Hematopoietic multipotent progenitor cell treated with erythropoietin and hydrocortisone succinate and interleukin-3 and kit ligand, for 8 days (in vitro differentiated cells): ENCODE measurements around the gene SPAG9.

Experiments used
- DNase-seq: peaks from one replicate; pipeline ENCODE4 v3.0.0-alpha.2; 2015

Gene SPAG9

GRCh38 chr17:50977487-50978159, 143.0 kb downstream of the SPAG9 start:
- DNase-seq: no peak

GRCh38 chr17:50976951-50977472, 143.7 kb downstream of the SPAG9 start:
- DNase-seq: peak; percentile 43

GRCh38 chr17:50973557-50974494, 146.8 kb downstream of the SPAG9 start:
- no peak for DNase-seq

- DNase-seq: peak; percentile 80
Measured at GRCh38 chr17:50972577-50972976, 148.1 kb downstream of the SPAG9 start.

GRCh38 chr17:50967795-50968194, 152.9 kb downstream of the SPAG9 start:
- no peak for DNase-seq

- DNase-seq: no peak
Measured at GRCh38 chr17:50966163-50966666, 154.5 kb downstream of the SPAG9 start.

GRCh38 chr17:50963139-50963538, 157.5 kb downstream of the SPAG9 start:
- DNase-seq: no peak

- no peak for DNase-seq
Measured at GRCh38 chr17:50961282-50962220, 159.1 kb downstream of the SPAG9 start.

GRCh38 chr17:50959341-50959740, 161.3 kb downstream of the SPAG9 start:
- no peak for DNase-seq

GRCh38 chr17:50957600-50958575, 162.8 kb downstream of the SPAG9 start:
- no peak for DNase-seq

- DNase-seq: peak; percentile 68
Measured at GRCh38 chr17:50956750-50957523, 163.7 kb downstream of the SPAG9 start.

- no peak for DNase-seq
Measured at GRCh38 chr17:50956409-50956749, 164.3 kb downstream of the SPAG9 start.

- no peak for DNase-seq
Measured at GRCh38 chr17:50955667-50956120, 165.0 kb downstream of the SPAG9 start.

- no peak for DNase-seq
Measured at GRCh38 chr17:50955160-50955559, 165.5 kb downstream of the SPAG9 start.

GRCh38 chr17:50954641-50955121, 166.0 kb downstream of the SPAG9 start:
- no peak for DNase-seq

- no peak for DNase-seq
Measured at GRCh38 chr17:50953831-50954601, 166.7 kb downstream of the SPAG9 start.

GRCh38 chr17:50953518-50953830, 167.2 kb downstream of the SPAG9 start:
- DNase-seq: no peak

- DNase-seq: no peak
Measured at GRCh38 chr17:50952889-50953288, 167.8 kb downstream of the SPAG9 start.

- DNase-seq: peak; percentile 71
Measured at GRCh38 chr17:50952013-50952412, 168.7 kb downstream of the SPAG9 start.
